Measurements from ENCODE around the gene EID1. TPM values are rescaled to one million over a fixed set of nuclear protein-coding genes. Genes with fewer than 3 reads are reported as not detected.
"Not testable (repeated sequence)": the region's sequence is repeated elsewhere in the genome, so short reads cannot be mapped to it uniquely, and the experiment has no call there.

Gene EID1
- polyA plus RNA-seq, 1 donor = 240 TPM

GRCh38 chr15:48909313-48909712 lies 31.4 kb downstream of the EID1 start:
- not testable (repeated sequence) for DNase-seq (ENCODE audit: low read depth)

- not testable (repeated sequence) for DNase-seq (ENCODE audit: low read depth)
Observed at GRCh38 chr15:48910554-48910953, 32.6 kb downstream of the EID1 start.

DNA sequence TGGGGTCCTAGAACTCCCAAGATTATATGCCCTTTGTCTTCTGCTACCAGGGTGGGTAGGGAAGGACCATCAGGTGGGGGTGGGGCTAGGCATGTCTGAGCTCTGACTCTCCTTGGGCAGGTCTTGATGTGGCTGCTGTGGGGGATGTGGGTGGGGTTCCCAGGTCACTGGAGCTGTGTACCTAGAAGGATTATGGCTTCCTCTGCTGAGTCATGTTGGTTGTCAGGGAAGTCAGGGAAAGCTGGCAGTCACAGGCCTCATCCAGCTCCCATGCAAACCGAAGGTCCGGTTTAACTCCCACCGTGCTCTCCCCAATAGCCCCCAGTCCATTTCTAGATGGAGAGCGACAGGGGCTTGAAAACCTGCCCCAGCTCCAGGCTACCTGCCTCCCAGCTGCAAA lies 35.2 kb downstream of the EID1 start:
- DNase-seq (ENCODE audit: low read depth) = no peak

DNA sequence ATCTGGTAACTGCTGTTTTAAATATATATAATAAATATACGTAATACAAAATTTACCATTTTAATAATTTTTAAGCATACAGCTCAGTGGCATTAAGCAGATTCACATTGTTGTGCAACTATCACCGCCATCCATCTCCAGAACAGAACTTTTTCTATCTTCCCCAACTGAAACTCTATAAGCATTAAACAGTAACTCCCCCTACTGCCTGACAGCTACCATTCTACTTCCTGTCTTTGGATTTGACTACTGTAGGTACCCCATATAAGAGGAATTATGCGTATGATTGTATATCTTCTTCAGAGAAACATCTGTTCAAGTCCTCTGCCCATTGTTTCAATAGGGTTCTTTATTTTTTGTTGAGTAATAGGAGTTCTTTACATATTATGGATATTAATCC lies 36.8 kb downstream of the EID1 start:
- DNase-seq (ENCODE audit: low read depth) = no peak

DNA sequence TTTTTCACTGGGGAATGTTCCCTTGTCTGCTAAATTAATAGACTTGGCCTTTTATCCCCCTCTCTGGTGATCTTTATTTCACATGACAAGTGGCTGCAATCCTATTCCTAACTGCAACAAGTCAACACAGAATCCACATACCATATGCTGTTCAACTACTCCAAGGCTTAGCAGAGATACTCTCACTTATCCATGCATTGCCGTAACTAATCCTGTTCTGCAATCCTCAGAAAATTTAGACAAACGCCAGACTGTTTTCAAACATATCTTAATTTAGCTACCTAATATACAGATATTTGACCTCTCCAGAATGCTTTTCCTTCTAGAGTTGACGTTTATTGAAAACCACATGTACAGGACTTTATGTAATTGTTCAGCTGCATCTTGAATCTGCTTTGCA lies 37.9 kb downstream of the EID1 start:
- DNase-seq (ENCODE audit: low read depth) = no peak

- no peak for DNase-seq (ENCODE audit: low read depth)
Observed at GRCh38 chr15:48916721-48917120, 38.8 kb downstream of the EID1 start.

- no peak for DNase-seq (ENCODE audit: low read depth)
Observed at GRCh38 chr15:48922046-48922445, 44.1 kb downstream of the EID1 start.

GRCh38 chr15:48924528-48925393 lies 46.8 kb downstream of the EID1 start:
- DNase-seq (ENCODE audit: low read depth) = no peak

DNA sequence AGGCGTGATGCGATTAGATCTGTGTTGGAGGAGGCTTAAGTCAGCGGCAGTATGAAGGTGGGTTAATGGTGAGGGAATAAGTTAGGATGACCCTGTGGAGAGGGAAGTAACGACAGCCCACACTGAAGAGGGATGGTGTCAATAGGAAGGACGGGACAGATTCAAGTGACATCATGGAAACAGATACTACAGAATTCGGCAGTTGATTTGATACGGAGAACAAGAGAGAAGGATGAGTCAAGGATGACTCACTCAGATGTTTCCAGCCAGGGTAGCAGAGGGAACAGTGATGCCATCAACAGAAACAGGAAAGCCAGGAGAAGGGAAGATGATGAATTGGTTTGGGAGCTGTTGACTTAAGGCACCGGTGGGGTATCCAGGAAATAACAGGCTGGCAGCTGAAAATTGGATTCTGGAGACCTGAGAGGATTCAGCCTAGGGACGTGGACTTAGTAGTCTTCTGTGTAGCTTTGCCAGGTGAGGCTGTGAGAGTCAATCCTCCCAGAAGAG lies 47.8 kb downstream of the EID1 start:
- no peak for DNase-seq (ENCODE audit: low read depth)

DNA sequence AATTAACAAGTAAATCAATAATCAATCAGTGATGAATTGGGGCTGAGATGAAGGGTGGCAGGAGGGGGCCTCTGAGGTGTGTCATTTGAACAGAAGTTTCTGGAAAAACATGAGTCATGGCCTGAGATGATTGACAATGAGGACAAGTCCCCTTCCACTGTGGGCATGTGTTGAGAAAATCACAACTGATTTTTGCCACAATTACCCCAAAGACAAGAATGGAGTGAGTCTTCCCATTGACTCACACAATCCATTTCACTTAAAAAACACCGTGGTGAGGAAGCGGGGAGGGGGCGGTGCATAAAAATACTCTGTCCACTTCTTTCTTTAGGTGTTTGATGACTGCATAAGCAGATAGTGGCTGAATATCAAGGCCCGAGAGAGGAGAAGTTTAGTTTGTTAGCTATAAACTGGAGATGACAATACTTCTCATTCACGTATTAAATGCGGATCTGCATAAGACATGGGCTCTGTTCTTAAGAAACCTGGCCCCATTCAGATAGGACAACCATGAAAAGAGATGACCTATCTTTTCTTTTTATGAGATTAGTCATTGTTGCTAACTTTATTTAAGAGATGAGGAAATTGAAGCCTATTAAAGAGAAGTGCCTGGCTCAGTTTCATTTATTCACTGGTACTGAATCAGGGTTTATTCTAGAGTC lies 51.1 kb downstream of the EID1 start:
- DNase-seq (ENCODE audit: low read depth) = no peak

GRCh38 chr15:48929661-48930060 lies 51.7 kb downstream of the EID1 start:
- no peak for DNase-seq (ENCODE audit: low read depth)

Other genes starting within 250 kb of the EID1 start
- gene FBN1, start 232.4 kb upstream of the EID1 start, polyA plus RNA-seq (ENCODE audit: insufficient read length) = 168 TPM
- 3.5 TPM for gene CEP152, start 67.1 kb upstream of the EID1 start, polyA plus RNA-seq (ENCODE audit: insufficient read length)
- gene SHC4, start 85.8 kb downstream of the EID1 start, polyA plus RNA-seq (ENCODE audit: insufficient read length) = 2.3 TPM
- gene SECISBP2L, start 168.3 kb downstream of the EID1 start, polyA plus RNA-seq (ENCODE audit: insufficient read length) = 28.7 TPM